K562 (cell line): ENCODE measurements around the gene CEACAM18. TPM values are rescaled to one million over a fixed set of nuclear protein-coding genes. Genes with fewer than 3 reads are reported as not detected.

ENCODE experiments used
- EHMT2 ChIP-seq: fragments of 450-650 bp; IDR thresholded peaks from 2 replicates; pipeline ENCODE4 v1.6.1; 2018; ENCODE audit warnings: antibody characterized with exemption
- HDAC2 ChIP-seq: fragments of 450-650 bp; IDR thresholded peaks from 2 replicates; pipeline ENCODE4 v1.6.1; 2016; ENCODE audit warnings: mild to moderate bottlenecking
- HIVEP1 ChIP-seq: fragments of 250-450 bp; sonication (Bioruptor Pico); IDR thresholded peaks from 2 replicates; pipeline ENCODE4 v1.4.0; 2020; ENCODE audit warnings: mild to moderate bottlenecking
- HLTF ChIP-seq: fragments of 450-650 bp; IDR thresholded peaks from 2 replicates; pipeline ENCODE4 v1.6.1; 2016
- ID3 ChIP-seq, 2 experiments: fragments of 250-450 bp in 1 of 2; fragments of 450-650 bp in 1 of 2; sonication (Bioruptor Pico) in 1 of 2; IDR thresholded peaks; 2 replicates each; pipeline versions ENCODE4 v1.6.1 to v1.8.0; 2016 to 2021; ENCODE audit warnings: mild to moderate bottlenecking in 2 of 2, moderate library complexity in 2 of 2, missing compliant biosample characterization in 1 of 2, missing genetic modification characterization in 1 of 2
- KDM1A ChIP-seq, 2 experiments: fragments of 450-650 bp; IDR thresholded peaks; 2 replicates each; pipeline ENCODE4 v1.6.1; 2016; ENCODE audit warnings: mild to moderate bottlenecking in 2 of 2
- MEIS2 ChIP-seq: fragments of 450-650 bp; IDR thresholded peaks from 2 replicates; pipeline ENCODE4 v1.6.1; 2014; ENCODE audit warnings: mild to moderate bottlenecking; ENCODE audit not compliant: partially characterized antibody
- MGA ChIP-seq: fragments of 450-650 bp; IDR thresholded peaks from 2 replicates; pipeline ENCODE4 v1.6.1; 2016; ENCODE audit warnings: mild to moderate bottlenecking, moderate library complexity
- NEUROD1 ChIP-seq: fragments of 150-350 bp; IDR thresholded peaks from 2 replicates; pipeline ENCODE4 v1.6.1; 2014; ENCODE audit warnings: borderline replicate concordance, low read length, low read depth; ENCODE audit not compliant: partially characterized antibody
- NFIC ChIP-seq: fragments of 450-650 bp; IDR thresholded peaks from 2 replicates; pipeline ENCODE4 v1.6.1; 2017; ENCODE audit warnings: mild to moderate bottlenecking, inconsistent platforms
- SPI1 ChIP-seq: IDR thresholded peaks from 2 replicates; pipeline ENCODE4 v1.6.1; 2011; ENCODE audit warnings: low read depth, low read length, control low read depth, borderline replicate concordance
- TCF3 ChIP-seq: sonication (generic); formaldehyde crosslinking; IDR thresholded peaks from 2 replicates; pipeline ENCODE4 v1.4.0; 2020; ENCODE audit warnings: mild to moderate bottlenecking, missing genetic modification reagents
- ZC3H4 ChIP-seq: sonication (generic); formaldehyde crosslinking; IDR thresholded peaks from 2 replicates; pipeline ENCODE4 v1.9.0; 2021; ENCODE audit warnings: missing genetic modification reagents, borderline replicate concordance
- ZEB2 ChIP-seq: fragments of 450-650 bp; IDR thresholded peaks from 2 replicates; pipeline ENCODE4 v1.6.1; 2016
- ZNF740 ChIP-seq, 3 experiments: fragments of 200-800 bp in 1 of 3; sonication (Bioruptor generic) in 1 of 3; sonication (generic) in 1 of 3; formaldehyde crosslinking in 1 of 3; IDR thresholded peaks; 2 replicates each; pipeline versions ENCODE4 v1.6.1 to v1.8.0; 2016 to 2022; ENCODE audit warnings: mild to moderate bottlenecking in 2 of 3, missing compliant biosample characterization in 2 of 3, missing genetic modification characterization in 2 of 3, missing genetic modification reagents in 1 of 3
- polyA plus RNA-seq, 8 experiments: library from polyadenylated mRNA; depleted of rRNA in 4 of 8; stranded (reverse) in 5 of 8; unstranded in 3 of 8; fragments of >200 nt; fragmentation: Nextera tagmentation in 2 of 8; fragmentation: Illumina TruSeq in 1 of 8; extraction: Ambion mirVana in 2 of 8; extraction: Trizol in 1 of 8; gene quantifications; 2 replicates each; pipeline versions ENCODE4 v1.2.1 to v1.2.3, GENCODE V29; 2011 to 2014; ENCODE audit warnings: inconsistent platforms in 1 of 8, missing spikeins in 1 of 8
- total RNA-seq, 7 experiments: library from RNA; depleted of rRNA in 6 of 7; stranded (reverse); fragments of >200 nt in 6 of 7; fragmentation: Illumina TruSeq in 2 of 7; extraction: Trizol in 2 of 7; gene quantifications; 2 replicates each; pipeline versions ENCODE4 v1.2.1 to v1.2.3, GENCODE V29; 2011 to 2021; ENCODE audit warnings: low replicate concordance in 1 of 7

The CEACAM18 gene
- total and polyA plus RNA-seq, 9 of the 15 experiments (the other 6 are each of a cell fraction or from before 2014, with no cell fraction given), result 0.08 to 0.24 (median 0.15) TPM; not detected in 3

- TF ChIP-seq SPI1 (peak; percentile 85), ZNF740 (CRISPR knock-in tag; IDR thresholded peaks at IDR 0.05) (no peak), ZNF740 (tag; IDR thresholded peaks at IDR 0.05) (0 out of 4 replicates have a peak, but pooled peaks of 1 of the 2 experiments have one; percentile 3), MGA (no peak), ZEB2 (0 out of 2 replicates have a peak, but pooled peaks have one; percentile 38), HDAC2 (peak; percentile 67; the same call in 1 of the 2 replicates), HLTF (no peak), EHMT2 (no peak; the same call in 1 of the 2 replicates), ID3 (CRISPR knock-in tag; IDR thresholded peaks at IDR 0.05) (no peak), ID3 (tag; IDR thresholded peaks at IDR 0.05) (peak; percentile 83), ZC3H4 (CRISPR knock-in tag) (no peak), HIVEP1 (CRISPR knock-in tag) (no peak), KDM1A (IDR thresholded peaks at IDR 0.05) (peak; percentile 76 to 77; a peak in 2 of 4 replicates), NFIC (peak; percentile 90), NEUROD1 (peak; percentile 90), TCF3 (CRISPR knock-in tag) (peak; percentile 98), MEIS2 (peak; percentile 98)
Observed at GRCh38 chr19:51508059-51508733, 29.9 kb downstream of the CEACAM18 start (continued).
